ENCODE results near the gene IQCE.
"Not testable (repeated sequence)": the region's sequence is repeated elsewhere in the genome, so short reads cannot be mapped to it uniquely, and the experiment has no call there.

The IQCE gene

DNA sequence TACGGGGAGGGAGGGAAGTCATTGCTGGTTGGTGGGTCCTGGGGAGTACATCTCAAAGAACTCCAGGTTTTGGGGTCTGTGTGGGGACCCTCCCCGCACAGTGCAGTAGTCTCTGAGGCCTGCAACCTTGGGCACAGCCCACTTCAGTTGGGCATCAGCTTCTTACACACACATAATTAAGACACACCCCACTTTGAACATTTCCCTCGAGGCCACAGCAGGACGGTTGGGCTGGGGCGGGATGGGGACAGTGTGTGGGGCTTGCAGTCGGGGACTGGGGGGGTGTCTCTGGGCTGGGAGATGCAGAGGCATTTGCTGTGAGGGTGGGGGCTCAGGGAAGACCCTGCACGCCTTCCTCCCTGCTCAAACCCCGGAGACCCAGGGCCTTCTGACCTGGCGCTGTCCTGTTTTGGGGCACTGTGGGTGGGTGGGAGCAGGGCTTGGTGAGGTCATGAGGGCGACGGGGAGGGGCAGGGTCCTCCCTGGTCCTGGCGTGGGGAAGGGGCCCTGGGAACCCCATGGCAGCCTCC is 38.0 kb upstream of the IQCE start:
- DNase-seq (ENCODE audit: low read depth in 2 of 2), result no peak

DNA sequence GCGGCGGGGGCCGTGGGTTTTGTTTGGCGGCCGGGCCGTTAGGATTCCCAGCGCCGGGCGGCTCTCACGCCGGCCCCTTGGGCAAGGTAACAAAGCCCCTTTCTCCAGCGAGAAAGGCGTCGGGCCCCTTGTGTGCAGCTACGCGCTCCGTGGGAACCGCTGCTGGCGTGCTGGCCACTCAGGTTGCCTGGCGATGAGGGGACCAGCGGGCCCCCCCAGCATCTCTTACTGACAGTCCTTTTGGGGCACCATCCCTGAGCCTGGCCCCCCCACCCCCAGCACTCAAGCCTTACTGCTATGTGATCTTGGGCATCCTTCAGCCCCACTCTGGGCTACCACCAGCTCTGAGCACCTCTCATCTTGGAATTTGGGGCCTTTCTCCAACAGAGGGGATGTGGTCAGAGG is 37.4 kb upstream of the IQCE start:
- DNase-seq (ENCODE audit: low read depth in 2 of 2), result no peak

DNA sequence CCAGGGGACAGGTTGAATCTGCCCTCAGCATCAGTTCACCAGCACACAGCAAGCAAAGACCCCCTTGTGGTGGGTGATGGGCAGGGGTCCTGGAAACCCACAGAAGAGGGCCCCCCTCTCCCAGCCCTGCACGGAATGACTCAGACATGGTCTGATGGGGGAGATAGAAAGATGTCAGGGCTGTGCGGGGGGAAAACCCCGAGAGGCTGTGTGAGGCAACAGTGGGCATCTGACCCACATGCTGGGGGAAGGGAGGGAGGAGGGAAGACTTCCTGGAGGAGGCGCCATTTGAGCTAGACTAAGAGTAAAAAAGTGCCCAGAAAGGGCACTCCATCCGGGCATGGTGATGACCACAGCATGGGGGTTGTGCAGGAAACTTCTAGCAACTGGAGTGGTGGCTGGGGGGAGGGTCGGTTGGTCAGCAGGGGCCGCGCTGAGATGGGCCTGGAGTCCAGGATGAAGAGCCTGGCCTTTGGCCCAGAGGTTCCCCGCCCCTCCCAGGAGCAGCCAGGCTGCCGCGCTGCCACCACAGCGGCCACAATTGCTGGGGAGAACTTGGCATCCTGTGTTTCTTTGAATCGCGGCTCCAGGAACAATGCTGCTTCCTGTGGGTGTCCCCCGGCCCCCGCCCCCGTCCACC is 36.7 kb upstream of the IQCE start:
- peak; percentile 59 to 74 for DNase-seq (ENCODE audit: low read depth in 2 of 2)

GRCh38 chr7:2522780-2523433 is 35.9 kb upstream of the IQCE start:
- DNase-seq (ENCODE audit: low read depth in 2 of 2), result no peak

DNA sequence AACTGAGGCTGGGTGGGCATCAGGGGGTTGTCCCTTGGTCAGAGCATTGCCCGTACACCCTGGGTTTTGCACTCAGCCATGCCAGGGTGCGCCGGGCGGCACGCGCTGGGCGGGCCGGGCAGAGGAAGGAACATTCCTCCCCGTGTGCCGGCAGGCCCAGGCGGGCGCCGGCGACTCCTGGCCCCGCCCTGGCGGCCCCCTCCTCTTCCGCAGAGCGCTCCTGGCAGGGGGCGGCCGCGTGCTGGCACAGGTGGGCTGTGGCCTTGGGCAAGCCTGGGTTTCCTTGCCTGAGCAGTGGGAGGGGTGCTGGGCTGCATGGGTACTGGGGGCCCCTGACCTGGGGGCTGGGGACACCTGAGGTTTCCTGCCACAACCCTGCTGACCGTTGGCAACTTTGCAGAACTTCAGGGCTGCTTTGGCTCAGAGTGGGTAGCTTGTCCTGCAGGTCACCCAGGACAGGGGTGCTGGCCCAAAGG is 35.3 kb upstream of the IQCE start:
- no peak for DNase-seq (ENCODE audit: low read depth in 2 of 2)

- no peak for DNase-seq (ENCODE audit: low read depth in 2 of 2)
Measured at GRCh38 chr7:2523941-2524807, 34.6 kb upstream of the IQCE start.

DNA sequence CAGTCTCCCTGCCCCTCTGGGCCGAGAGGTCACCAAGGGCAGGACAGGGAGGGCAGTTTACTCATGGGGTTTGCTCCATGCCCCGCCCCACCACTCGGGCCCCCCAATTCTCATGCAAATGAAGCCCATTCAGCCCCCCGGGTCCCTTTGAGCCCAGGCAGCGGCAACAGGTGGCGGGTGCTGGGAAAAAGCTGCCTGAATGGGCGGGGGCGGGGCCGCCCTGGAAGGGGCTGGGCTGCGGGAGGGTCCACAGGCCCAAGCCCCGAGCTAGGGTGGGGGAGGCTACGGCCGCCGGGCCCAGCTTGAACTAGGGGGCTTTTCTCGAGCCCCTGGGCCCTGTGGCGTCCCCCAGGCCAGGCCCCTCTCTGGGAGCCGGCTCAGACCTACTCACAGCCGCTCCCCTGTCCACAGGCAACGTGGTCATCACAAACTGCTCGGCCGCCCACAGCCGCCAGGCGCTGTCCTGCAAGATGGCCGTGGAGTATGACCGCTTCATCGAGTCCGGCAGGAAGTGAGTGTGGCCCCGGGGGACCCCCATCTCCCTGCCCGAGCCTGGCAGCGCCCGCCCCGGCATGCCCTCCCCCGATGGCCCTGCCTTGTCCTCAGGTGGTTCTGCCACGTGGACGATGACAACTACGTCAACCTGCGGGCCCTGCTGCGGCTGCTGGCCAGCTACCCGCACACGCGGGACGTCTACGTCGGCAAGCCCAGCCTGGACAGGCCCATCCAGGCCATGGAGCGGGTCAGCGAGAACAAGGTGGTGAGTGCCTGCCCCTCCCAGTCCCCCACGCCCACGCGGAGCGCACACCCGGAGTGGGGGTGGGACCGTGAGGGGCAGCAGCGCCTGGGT is 33.7 kb upstream of the IQCE start:
- DNase-seq (ENCODE audit: low read depth in 2 of 2), result no peak

DNA sequence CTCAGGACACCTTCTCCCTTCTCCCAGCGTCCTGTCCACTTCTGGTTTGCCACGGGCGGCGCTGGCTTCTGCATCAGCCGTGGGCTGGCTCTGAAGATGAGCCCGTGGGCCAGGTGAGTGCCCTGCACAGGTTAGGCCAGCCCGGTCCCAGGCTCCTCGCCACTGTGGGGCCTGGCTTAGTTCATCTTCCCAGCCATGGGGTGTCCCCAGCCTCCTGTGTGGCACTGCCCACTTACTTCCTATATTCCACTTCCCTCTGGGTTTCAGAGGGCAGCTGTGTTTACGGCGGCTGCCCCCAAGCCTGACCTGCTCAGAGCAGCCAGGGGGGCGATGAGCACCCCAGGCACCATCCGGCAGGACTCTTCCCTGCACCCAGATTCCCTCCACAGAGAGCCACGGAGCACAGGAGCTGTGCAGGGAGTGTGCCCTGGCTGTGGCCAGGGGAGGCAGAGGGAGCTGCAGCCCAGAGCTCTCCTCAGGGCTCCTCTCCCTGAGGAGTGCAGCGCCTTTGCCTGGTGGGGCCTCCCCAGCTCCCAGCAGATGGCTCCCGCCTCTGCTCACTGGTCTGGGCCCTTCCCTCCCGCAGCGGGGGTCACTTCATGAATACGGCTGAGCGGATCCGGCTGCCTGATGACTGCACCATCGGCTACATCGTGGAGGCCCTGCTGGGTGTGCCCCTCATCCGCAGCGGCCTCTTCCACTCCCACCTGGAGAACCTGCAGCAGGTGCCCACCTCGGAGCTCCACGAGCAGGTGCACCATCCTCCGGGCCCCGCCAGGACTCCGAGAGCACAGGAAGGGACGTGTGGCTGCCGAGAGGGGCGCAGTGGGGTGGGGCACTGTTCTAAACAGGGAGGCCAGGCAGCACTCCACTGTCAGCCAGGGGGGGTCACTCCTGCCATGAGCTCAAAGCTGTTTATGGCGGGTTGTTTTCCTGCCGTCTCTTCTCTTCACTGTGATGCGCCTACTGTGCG is 32.8 kb upstream of the IQCE start:
- no peak for DNase-seq (ENCODE audit: low read depth in 2 of 2)

DNA sequence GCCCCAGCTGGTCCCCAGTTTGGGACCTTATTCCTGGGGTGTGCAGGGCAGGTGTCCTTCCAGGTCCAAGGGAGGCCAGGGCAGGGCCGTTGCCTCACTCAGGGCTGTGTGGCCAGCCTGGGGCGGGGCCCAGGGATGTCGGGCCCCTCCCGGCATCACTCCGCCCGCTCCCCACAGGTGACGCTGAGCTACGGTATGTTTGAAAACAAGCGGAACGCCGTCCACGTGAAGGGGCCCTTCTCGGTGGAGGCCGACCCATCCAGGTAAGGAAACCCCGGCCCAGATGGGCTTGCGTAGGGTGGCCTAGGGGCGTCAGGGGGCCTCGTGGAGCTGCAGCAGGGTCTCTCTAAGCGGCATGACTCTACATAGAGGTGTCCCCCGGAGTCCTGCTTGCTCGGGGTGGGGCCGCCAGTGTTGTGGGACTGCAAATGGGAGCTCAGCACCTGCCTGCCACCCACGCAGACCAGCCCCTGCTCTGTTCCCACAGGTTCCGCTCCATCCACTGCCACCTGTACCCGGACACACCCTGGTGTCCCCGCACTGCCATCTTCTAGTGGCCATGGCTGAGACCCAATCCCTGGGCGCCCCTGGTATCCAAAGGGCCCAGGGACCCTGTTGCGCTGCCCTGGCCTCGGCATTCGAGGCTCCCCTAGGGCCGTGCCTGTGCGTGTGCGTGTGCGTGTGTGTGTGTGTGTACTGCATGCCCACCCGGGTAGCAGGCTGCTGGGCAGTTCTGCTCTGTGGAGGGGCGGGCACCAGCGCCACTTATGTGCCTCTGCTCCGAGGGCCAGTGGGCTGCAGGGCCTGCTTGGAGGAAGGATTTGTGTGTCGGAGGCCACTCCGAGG is 31.9 kb upstream of the IQCE start:
- no peak for DNase-seq (ENCODE audit: low read depth in 2 of 2)

GRCh38 chr7:2527505-2528467 is 31.0 kb upstream of the IQCE start:
- peak in 1 of 2 donors; percentile 57 for DNase-seq (ENCODE audit: low read depth in 2 of 2)

DNA sequence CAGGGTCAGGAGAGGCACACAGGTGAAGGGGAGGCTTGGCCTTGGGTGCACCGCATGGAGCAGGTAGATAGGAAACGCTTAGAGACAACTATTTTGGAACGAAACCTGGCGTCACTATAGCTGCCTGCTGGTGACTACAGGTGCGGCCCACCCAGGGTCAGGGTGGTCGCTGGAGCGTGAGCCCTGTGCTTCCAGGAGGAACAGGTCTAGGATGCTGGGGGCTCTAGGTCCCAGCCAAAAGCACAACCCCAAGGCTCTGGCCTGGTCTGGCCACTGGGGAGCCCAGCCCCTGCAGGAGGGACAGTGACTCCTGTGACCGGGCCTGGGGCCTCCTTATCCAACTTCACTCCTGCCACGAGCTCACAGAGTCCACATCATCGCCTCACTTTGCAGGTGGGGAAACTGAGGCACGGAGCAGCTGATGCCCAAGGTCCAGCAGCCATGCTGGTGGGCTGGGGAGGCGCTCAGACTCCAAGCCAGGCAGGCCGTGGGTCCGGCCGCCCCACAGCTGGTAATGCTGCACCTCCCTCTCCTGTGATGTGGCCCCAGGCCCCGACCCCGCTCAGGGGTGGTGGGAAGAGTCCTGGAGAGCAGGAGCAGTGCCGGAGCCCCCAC is 30.2 kb upstream of the IQCE start:
- DNase-seq (ENCODE audit: low read depth in 2 of 2), result no peak

DNA sequence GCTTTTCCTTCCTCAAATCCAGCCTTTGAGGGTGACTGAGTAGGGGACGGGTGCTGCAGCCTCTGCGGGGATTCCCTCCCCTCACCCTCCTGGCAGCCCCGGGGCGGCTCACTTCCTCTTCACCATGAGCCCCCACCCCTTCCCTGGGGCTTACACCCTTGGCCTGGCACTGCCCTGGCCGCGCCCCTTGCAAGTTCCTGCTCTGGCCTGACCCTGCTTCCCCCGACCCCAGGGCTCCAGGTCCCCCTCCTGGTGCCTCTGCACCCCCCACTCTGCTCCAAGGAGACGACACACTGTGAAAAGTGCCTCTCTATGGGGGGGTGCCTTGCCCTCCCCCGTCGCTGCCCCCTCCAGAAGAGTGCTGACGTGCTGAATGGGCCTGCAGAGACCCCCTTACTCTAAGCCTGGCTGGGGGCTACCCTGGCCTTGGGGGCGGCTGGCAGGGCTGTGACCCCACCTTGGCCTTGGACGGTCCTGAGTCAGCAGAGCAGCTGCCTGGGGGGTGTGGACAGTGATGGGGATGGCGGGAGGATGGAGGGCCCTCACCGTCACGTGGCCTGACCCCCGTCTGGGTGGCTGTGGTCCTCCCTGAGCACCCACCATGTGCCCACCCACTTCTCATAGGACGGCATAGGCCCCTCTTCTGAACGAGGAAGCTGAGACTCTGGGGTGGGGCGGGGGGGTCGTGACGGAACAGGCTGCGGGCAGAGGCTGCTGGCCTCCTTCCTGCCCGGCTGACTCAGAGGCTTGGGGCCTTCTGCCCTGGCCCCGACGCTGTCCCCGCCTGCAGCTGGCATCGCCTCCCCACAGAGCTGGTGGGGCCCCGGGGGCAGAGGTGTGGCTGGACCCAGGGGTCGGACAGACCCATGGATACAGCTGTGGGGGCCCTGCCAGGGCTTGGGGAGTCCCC is 29.4 kb upstream of the IQCE start:
- no peak for DNase-seq (ENCODE audit: low read depth in 2 of 2)

- peak; percentile 66 for DNase-seq (ENCODE audit: low read depth in 2 of 2)
Measured at GRCh38 chr7:2530071-2530987, 28.4 kb upstream of the IQCE start.

DNA sequence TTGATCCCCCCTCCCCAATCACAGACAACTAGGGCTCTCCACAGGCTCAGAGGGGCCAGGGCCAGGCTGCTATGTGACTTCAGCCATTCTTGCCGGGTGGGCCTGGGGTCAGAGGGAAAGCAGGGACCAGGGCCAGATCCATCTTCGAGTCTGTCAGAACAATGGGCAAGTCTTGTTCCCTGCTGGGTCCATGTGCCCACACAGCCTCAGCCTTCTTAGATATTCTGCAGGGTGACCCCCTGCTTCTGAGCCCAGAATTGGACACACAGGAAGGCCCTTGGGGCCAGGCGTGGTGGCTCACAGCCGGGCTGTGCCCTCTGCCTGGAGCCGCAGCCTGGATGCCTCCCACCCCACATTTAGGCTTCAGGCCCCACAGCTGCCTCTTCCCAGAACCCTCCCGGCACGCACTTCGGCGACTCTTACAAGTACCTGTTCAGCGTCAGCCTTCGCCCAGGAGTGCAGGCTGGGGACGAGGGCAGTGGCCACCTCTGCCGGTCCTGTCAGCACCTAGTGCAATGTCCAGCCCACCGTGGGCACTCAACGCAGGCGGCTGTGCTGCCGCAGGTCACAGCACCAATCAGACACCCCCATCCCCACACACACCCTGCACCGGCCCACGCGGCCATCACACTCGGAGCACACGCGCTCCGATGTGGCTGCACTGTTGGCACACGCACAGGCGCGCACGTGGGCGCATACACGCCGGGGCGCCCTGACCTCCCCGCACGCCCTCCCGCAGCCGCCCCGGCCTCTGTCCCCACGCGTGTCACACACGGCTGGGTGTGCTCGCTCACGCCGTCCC is 27.6 kb upstream of the IQCE start:
- not testable (repeated sequence) for DNase-seq (ENCODE audit: low read depth in 2 of 2)

GRCh38 chr7:2531796-2532110 is 27.0 kb upstream of the IQCE start:
- DNase-seq (ENCODE audit: low read depth in 2 of 2), result not testable (repeated sequence)
